Prostate gland (tissue), 2 donors: ENCODE measurements around the gene PDZRN4. TPM values are rescaled to one million over a fixed set of nuclear protein-coding genes. Genes with fewer than 3 reads are reported as not detected.

Experiments
- DNase-seq: peaks from one replicate; pipeline ENCODE4 v3.0.0-alpha.2; 2019; ENCODE audit warnings: low spot score
- H3K27ac ChIP-seq, 2 donors: fragments of 200-600 bp; sonication (generic); 2 replicates each; pipeline ENCODE4 v1.5.1; 2017 to 2019
- H3K27me3 ChIP-seq: fragments of 200-600 bp; sonication (generic); replicated peaks from 2 replicates; pipeline ENCODE4 v1.5.1; 2019; ENCODE audit not compliant: insufficient read depth
- H3K36me3 ChIP-seq, 2 donors: fragments of 200-600 bp; sonication (generic); 1 replicate in 1 of 2; 2 replicates in 1 of 2; pipeline versions ENCODE4 v1.5.1 to v1.8.1; 2017 to 2019
- H3K4me1 ChIP-seq: fragments of 200-600 bp; sonication (generic); replicated peaks from 2 replicates; pipeline ENCODE4 v1.5.1; 2019
- H3K4me3 ChIP-seq, 2 donors: fragments of 200-600 bp; sonication (generic); 2 replicates each; pipeline ENCODE4 v1.5.1; 2017 to 2019
- H3K9me3 ChIP-seq: fragments of 200-600 bp; sonication (generic); 2 replicates; pipeline ENCODE4 v1.5.1; 2017
- POLR2A ChIP-seq: fragments of 450-650 bp; IDR thresholded peaks from one replicate; pipeline ENCODE4 v1.6.1; 2016; ENCODE audit warnings: antibody characterized with exemption, mild to moderate bottlenecking
- POLR2AphosphoS5 ChIP-seq: sonication (generic); formaldehyde crosslinking; IDR thresholded peaks from one replicate; pipeline ENCODE4 v1.6.1; 2017; ENCODE audit warnings: antibody characterized with exemption
- WGBS: methylation state at CpG from one replicate; pipeline ENCODE4 v1.1.5; 2018; 5-methylcytosine and 5-hydroxymethylcytosine counted together
- intact Hi-C: fragments of 100-400 bp; cut with DNase I; formaldehyde crosslinking; loops from one replicate; pipeline ENCODE4 v1.14.2; 2022
- total RNA-seq, 2 donors: library from RNA; depleted of rRNA; stranded (reverse); fragments of >200 nt; gene quantifications; one replicate each; pipeline ENCODE4 v1.1.0, GENCODE V29; 2016
- TF ChIP-seq, protein P1 (sequence below), 4 experiments: fragments of 200-600 bp in 2 of 4; fragments of 450-650 bp in 2 of 4; sonication (generic) in 2 of 4; IDR thresholded peaks; 1 replicate in 3 of 4; 2 replicates in 1 of 4; pipeline ENCODE4 v1.5.1; 2016 to 2019; ENCODE audit warnings: antibody characterized with exemption in 4 of 4, mild to moderate bottlenecking in 2 of 4, moderate library complexity in 2 of 4

Gene PDZRN4
- 10 to 100 TPM in 1 of 2 donors, 1 to 10 TPM in 1; 6.5 to 21.1 TPM for total RNA-seq

DNA sequence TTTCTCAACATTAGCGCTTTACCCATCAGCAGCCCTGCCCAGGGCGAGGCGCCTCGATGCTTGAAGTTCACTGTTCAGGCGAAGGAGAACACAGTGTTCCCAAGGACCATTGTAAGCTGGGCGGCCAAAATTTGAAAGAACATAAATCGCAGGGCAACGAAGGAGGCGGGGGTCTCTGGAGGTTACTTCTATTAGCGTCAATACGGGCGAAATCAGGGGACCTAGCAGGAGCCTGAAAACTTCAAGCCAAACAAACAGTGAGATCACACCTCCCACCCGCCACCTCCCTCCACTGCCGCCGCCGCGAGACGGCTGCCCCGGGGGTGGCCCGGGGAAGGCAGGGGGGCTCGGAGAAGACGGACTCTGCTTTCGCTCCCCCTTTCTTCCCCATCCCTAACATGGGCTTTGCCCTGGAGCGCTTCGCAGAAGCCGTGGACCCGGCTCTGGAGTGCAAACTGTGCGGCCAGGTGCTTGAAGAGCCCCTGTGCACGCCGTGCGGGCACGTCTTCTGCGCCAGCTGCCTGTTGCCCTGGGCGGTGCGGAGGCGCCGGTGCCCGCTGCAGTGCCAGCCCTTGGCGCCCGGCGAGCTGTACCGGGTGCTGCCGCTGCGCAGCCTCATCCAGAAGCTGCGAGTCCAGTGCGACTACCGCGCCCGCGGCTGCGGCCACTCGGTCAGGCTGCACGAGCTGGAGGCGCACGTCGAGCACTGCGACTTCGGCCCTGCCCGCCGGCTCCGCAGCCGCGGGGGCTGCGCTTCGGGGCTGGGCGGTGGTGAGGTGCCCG lies at the start of gene PDZRN4:
Gene PDZRN4 (plus strand): TSS at position 263 of the 783 bp plus-strand sequence.
- Histone ChIP-seq H3K9me3 (no peaks in the 10 kb centered on the region), H3K27ac (peak within 1 kb of the TSS; percentile 71 to 73), H3K36me3 (no peaks in the 10 kb centered on the region), H3K4me3 (peak within 1 kb of the TSS; percentile 31 to 38), H3K4me1 (no peaks in the 10 kb centered on the region), H3K27me3 (no peaks in the 10 kb centered on the region)
- WGBS, result 3% methylated on average over 61 of the region's 67 CpGs
- no peak for TF ChIP-seq POLR2AphosphoS5
- no peak for TF ChIP-seq POLR2A
- TF ChIP-seq, protein P1, sequence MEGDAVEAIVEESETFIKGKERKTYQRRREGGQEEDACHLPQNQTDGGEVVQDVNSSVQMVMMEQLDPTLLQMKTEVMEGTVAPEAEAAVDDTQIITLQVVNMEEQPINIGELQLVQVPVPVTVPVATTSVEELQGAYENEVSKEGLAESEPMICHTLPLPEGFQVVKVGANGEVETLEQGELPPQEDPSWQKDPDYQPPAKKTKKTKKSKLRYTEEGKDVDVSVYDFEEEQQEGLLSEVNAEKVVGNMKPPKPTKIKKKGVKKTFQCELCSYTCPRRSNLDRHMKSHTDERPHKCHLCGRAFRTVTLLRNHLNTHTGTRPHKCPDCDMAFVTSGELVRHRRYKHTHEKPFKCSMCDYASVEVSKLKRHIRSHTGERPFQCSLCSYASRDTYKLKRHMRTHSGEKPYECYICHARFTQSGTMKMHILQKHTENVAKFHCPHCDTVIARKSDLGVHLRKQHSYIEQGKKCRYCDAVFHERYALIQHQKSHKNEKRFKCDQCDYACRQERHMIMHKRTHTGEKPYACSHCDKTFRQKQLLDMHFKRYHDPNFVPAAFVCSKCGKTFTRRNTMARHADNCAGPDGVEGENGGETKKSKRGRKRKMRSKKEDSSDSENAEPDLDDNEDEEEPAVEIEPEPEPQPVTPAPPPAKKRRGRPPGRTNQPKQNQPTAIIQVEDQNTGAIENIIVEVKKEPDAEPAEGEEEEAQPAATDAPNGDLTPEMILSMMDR (IDR thresholded peaks at IDR 0.05), result no peak
- no peak for DNase-seq
- intact Hi-C loops, result loop anchor here (5.0 kb wide), 1 partner anchor 86 kb away; no protein-coding TSS in a partner anchor

DNA sequence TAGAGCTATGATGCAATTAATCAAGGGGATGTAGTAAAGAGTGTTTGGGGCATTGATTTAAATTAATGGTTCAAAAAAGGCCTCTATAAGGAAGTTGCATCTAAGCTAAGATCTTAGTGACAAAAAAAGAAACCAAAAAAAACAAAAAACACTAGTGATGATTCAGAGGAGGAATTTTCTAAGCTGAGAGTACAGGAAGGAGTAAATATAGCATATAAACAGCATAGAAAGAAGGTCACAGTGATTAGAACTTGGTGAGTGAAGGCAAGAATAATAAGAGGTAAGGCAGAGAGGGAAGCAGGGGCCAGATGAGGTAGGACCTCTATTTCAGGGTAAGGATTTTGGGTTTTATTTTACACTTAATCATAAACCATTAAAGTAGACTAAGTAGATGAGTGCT lies 48.0 kb upstream of the PDZRN4 start:
- no peaks in the 10 kb centered on the region for H3K4me1 ChIP-seq

DNA sequence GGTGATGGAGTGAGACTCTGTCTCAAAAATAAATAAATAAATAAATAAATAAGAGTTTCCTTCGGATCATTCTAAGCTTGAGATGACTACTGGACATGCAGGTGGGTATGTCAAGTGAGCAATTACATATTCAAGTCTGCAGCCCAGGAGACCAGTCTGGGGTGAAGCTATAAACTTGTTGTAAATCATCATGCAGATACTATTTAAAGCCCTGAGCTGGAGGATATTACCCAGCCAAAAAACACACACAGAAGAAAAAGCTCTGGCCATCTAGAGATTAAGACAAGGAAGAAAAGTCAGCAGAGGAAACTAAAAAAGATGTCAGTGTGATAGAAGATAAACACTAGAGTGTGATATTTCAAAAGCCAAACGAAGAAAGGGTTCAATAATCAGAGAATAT lies 47.0 kb upstream of the PDZRN4 start:
- no peak overlapping the region for H3K4me3 ChIP-seq
- no peak overlapping the region for H3K27ac ChIP-seq
- intact Hi-C loops, result no loop called here
- no peaks in the 10 kb centered on the region for H3K9me3 ChIP-seq
- WGBS, result 58% methylated on average over 2 of the region's 2 CpGs
- TF ChIP-seq POLR2A, result no peak
- no peak for TF ChIP-seq POLR2AphosphoS5
- TF ChIP-seq, protein P1 (IDR thresholded peaks at IDR 0.05), result no peak
- no peak for DNase-seq
- no peaks in the 10 kb centered on the region for H3K36me3 ChIP-seq
- H3K27me3 ChIP-seq, result no peaks in the 10 kb centered on the region
- no peaks in the 10 kb centered on the region for H3K4me1 ChIP-seq

More for the DNA sequence above, 48.0 kb upstream of the PDZRN4 start:
- Histone ChIP-seq H3K9me3 (no peaks in the 10 kb centered on the region), H3K36me3 (no peaks in the 10 kb centered on the region), H3K27me3 (no peaks in the 10 kb centered on the region), H3K4me3 (no peak overlapping the region), H3K27ac (no peak overlapping the region)
- no peak for DNase-seq
- TF ChIP-seq POLR2A, result no peak
- intact Hi-C loops, result no loop called here

DNA sequence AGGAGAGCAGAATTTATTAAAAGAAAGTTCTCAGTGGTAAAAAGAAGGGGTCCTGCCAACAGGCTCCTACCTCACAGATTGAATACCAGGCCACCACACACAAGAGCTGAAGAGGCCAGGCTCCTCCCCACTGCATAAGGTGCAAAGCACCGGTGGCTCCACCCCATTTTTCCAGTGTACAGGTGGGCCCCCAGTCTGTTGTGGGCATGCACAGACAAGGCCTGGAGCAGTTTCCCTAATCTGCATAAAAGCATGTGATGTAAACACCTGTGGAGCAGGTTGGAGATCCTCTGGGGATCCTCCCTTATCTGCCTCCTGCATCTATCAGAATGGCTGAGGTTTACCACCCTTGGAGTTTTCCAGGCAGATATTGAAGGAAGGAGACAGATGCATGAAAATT lies 45.7 kb upstream of the PDZRN4 start:
- Histone ChIP-seq H3K9me3 (no peaks in the 10 kb centered on the region), H3K36me3 (no peaks in the 10 kb centered on the region), H3K4me3 (no peak overlapping the region), H3K4me1 (no peaks in the 10 kb centered on the region), H3K27me3 (no peaks in the 10 kb centered on the region), H3K27ac (no peak overlapping the region)
- intact Hi-C loops, result no loop called here
- 47% methylated on average over 1 of the region's 1 CpG for WGBS
- TF ChIP-seq POLR2A (no peak), POLR2AphosphoS5 (no peak)
- TF ChIP-seq, protein P1 (IDR thresholded peaks at IDR 0.05), result no peak
- no peak for DNase-seq

DNA sequence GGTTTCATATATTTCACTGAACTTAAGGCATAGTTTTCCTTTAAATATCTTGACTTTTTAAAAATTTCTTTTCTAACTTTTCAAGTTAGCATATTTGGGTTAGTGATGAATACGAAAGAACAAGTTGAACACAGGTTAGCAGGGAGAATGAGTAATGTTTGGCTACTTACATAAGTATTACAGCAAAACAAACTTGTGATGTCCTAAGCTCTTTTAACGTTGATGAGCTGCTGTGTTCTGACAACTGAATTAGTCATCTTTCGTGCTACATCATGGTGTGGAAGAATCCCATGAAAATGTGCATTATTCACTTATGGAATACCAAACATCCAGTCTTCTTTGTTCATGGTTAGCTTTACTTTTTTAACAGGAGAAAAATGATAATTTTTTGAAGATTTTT lies 36.3 kb upstream of the PDZRN4 start:
- Histone ChIP-seq H3K27ac (no peak overlapping the region), H3K4me1 (no peaks in the 10 kb centered on the region), H3K36me3 (no peaks in the 10 kb centered on the region), H3K9me3 (no peaks in the 10 kb centered on the region), H3K4me3 (no peak overlapping the region), H3K27me3 (no peaks in the 10 kb centered on the region)
- 54% methylated on average over 3 of the region's 3 CpGs for WGBS
- intact Hi-C loops, result no loop called here
- no peak for DNase-seq
- TF ChIP-seq, protein P1 (IDR thresholded peaks at IDR 0.05), result no peak
- TF ChIP-seq POLR2A (no peak), POLR2AphosphoS5 (no peak)
